SK-N-MC (cell line): Measurements from ENCODE around the gene ENPP3.

Source experiments
- EZH2 ChIP-seq: fragments of 200-600 bp; sonication (generic); IDR thresholded peaks from one replicate; pipeline ENCODE4 v1.6.1; 2017; ENCODE audit warnings: antibody characterized with exemption
- FOXP2 ChIP-seq: optimal IDR thresholded peaks from 2 replicates; pipeline ENCODE3; 2011; ENCODE audit warnings: mild to moderate bottlenecking, moderate library complexity; ENCODE audit not compliant: insufficient read depth; ENCODE audit errors: extremely low read length, control extremely low read depth

DNA sequence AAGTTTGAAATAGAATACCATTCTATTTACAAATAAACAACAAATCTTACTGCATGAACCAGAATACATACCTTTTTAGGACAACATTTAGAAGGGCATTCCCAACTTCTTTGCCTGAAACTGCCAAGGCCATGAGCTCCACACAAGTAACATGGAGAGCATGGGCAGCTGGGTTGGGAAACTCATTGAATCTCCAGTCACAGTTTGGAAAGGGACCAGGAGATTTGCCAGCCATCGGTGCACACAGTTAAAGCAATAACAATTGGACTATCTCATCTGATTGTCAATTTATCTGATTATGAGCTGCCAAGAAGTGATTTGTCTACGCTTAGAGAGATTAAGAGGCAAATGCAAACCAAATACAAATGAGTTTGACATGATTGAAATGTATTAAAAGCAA, 44.2 kb upstream of the ENPP3 start:
- TF ChIP-seq EZH2: no peak
- TF ChIP-seq FOXP2: no peak
